Thyroid gland (tissue), 4 donors: ENCODE measurements around the gene CLASP1.

ENCODE experiments used
- POLR2A ChIP-seq, 2 donors: fragments of 450-650 bp; IDR thresholded peaks; one replicate each; pipeline ENCODE4 v1.6.1; 2017; ENCODE audit warnings: antibody characterized with exemption in 2 of 2, mild to moderate bottlenecking in 2 of 2, moderate library complexity in 1 of 2
- TF ChIP-seq, protein P1 (sequence below), 6 experiments: fragments of 200-600 bp in 3 of 6; fragments of 450-650 bp in 3 of 6; sonication (generic) in 3 of 6; IDR thresholded peaks; one replicate each; pipeline ENCODE4 v1.5.1; 2016 to 2019; ENCODE audit warnings: antibody characterized with exemption in 6 of 6, mild to moderate bottlenecking in 2 of 6, inconsistent platforms in 1 of 6, moderate library complexity in 1 of 6

DNA sequence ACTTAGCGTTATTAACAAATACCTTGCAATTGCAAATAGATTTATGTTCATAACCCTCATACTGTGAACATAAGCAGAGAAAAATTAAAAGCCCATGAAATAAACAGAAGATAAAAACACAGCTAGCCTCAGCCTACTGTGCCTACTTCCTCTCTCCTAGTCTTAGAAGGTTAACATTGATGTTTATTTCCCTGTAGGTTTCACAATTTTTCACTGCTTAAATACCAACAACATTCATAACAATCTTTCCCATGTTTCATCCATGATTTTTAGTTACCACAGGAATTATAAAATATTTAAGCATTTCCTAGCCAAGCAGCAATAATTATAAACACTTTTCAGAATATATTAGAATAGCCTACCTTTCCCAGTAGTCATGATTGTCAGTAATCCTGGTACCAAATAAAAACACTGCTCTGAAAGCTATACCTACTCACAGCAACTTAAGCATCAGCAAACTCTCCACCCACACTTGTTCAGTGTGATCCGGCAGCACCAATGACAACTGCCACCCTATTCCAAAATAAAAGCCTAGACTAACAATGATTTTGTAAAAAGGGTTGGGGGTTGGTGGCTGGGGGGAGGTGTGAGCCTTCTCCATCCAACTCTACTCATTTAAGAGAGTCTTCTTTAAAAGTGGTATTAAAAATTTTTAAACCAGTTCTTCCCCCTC lies 159.2 kb downstream of the CLASP1 start:
- TF ChIP-seq, protein P1, sequence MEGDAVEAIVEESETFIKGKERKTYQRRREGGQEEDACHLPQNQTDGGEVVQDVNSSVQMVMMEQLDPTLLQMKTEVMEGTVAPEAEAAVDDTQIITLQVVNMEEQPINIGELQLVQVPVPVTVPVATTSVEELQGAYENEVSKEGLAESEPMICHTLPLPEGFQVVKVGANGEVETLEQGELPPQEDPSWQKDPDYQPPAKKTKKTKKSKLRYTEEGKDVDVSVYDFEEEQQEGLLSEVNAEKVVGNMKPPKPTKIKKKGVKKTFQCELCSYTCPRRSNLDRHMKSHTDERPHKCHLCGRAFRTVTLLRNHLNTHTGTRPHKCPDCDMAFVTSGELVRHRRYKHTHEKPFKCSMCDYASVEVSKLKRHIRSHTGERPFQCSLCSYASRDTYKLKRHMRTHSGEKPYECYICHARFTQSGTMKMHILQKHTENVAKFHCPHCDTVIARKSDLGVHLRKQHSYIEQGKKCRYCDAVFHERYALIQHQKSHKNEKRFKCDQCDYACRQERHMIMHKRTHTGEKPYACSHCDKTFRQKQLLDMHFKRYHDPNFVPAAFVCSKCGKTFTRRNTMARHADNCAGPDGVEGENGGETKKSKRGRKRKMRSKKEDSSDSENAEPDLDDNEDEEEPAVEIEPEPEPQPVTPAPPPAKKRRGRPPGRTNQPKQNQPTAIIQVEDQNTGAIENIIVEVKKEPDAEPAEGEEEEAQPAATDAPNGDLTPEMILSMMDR (IDR thresholded peaks at IDR 0.05): no peak
- no peak for TF ChIP-seq POLR2A (IDR thresholded peaks at IDR 0.05)
